Erythroblast (primary cell): ENCODE data around the gene NFATC1.
"Not testable (repeated sequence)": the region's sequence is repeated elsewhere in the genome, so short reads cannot be mapped to it uniquely, and the experiment has no call there.

ENCODE experiments used
- DNase-seq, 2 experiments: peaks; one replicate each; lab custom pipeline; 2025; lab: John Stamatoyannopoulos, UW
- GATA1 ChIP-seq: IDR thresholded peaks from 2 replicates; pipeline ENCODE4 v1.6.1; 2011; ENCODE audit warnings: low read depth, mild to moderate bottlenecking, control low read depth, low read length, moderate library complexity
- POLR2A ChIP-seq: IDR thresholded peaks from 2 replicates; pipeline ENCODE4 v1.6.1; 2011; ENCODE audit warnings: mild to moderate bottlenecking, low read length

The NFATC1 gene

DNA sequence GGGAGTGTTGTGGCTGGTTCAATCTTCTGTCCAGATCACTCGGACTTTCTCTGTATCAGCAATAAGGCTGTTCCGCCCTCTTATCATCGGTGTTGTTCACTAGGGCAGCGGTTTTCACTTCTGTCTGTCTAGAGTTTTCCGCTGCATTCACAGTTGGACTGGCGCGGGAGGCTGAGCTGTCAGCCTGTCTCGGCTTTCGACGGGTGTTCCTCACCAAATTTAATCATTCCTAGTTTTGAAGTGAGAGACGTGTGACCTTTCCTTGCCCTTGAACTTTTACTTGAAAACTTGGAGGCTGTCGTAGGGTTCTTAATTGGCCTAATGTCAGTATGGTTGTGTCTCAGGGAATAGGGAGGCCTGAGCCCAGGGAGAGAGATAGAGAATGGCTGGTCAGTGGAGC is 108.3 kb downstream of the NFATC1 start:
- DNase-seq = peak; percentile 59 to 70
- peak; percentile 41 for TF ChIP-seq POLR2A
- no peak for TF ChIP-seq GATA1

DNA sequence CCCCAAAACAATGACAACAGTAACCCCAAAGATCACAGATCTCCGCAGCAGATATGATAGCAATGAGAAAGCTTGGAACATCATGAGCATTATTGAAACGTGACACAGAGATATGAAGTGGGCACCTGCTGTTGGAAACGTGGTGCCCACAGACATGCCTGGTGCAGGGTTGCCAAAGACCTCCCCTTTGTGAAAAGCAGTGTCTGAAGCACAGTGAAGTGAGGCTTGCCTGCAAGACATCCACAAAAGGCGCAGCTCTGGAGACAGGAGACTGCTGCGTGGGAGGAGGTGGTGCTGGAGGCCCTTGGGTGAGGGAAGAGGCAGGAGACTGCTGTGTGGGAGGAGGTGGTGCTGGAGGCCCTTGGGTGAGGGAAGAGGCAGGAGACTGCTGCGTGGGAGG is 108.8 kb downstream of the NFATC1 start:
- peak; percentile 47 to 58 for DNase-seq

DNA sequence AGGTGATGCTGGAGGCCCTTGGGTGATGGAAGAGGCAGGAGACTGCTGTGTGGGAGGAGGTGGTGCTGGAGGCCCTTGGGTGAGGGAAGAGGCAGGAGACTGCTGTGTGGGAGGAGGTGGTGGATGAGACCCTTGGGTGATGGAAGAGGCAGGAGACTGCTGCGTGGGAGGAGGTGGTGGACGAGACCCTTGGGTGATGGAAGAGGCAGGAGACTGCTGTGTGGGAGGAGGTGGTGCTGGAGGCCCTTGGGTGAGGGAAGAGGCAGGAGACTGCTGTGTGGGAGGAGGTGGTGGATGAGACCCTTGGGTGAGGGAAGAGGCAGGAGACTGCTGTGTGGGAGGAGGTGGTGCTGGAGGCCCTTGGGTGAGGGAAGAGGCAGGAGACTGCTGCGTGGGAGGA is 109.7 kb downstream of the NFATC1 start:
- not testable (repeated sequence) for DNase-seq

DNA sequence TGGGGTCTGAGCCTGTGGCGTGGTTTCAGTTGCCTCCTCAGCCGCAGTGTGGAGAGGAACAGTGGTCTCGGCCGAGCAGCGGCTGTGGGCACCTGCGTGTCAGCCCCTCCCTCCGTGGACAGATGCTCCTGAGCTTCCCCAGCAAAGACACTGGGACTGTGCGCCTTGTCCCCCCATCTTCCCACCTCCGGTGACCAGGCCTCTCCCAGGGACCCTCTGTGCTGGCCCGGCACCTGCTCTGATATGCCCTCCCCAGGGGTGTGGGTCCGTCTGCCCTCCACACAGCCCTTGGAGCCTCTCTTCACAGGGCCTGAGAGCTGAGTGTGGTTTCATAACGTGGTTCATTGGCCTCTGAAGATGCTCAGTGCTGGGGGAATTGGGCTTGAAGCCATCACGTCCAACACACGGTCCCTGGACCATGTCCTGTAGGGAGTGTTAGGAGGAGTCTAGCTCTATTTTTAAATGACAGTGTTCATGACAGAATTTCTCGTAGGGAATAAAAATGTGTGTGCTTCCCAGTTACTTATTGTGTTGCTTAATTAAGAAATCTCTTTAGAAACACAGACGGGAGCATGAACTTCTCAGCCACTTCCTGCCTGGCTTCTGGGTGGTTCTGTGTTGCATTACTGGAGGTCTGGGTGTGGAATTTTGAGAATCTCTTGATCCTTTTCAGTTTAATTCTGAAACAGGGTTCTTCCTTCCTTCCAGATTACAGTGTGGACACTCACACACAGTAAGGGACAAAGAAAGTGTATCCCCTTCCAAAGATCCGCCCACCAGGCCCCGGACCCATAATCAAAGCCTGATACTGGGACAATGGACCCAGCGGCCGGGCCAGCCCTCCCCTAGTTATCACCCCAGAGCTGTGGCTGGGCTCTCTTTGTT is 110.7 kb downstream of the NFATC1 start:
- TF ChIP-seq GATA1 = no peak
- TF ChIP-seq POLR2A = no peak
- peak; percentile 52 to 66 for DNase-seq

DNA sequence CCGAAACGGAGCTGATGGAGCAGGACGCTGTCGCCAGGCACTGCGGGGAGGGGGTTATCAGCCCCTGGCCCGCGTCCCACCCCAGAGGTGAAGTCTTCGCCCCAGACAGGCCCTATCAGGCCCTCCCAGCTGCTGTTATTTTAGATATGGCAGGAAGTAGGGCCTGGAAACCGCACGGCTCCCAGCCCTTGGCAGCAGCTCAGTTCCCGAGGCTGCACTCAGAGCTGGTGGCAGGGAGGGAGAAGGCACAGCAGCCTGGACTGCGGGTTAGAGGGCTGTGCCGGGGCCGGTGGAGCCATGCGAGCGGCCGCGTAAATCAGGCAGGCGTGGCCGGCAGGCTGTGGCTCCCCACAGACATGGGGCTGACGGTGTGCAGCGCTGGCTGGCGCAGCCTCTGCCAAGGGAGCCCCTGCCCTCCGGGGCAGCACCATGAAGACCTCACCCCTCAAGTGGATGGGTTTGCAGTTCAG is 111.4 kb downstream of the NFATC1 start:
- peak; percentile 96 to 98 for DNase-seq
- TF ChIP-seq POLR2A (peak; percentile 97), GATA1 (peak; percentile 83)

DNA sequence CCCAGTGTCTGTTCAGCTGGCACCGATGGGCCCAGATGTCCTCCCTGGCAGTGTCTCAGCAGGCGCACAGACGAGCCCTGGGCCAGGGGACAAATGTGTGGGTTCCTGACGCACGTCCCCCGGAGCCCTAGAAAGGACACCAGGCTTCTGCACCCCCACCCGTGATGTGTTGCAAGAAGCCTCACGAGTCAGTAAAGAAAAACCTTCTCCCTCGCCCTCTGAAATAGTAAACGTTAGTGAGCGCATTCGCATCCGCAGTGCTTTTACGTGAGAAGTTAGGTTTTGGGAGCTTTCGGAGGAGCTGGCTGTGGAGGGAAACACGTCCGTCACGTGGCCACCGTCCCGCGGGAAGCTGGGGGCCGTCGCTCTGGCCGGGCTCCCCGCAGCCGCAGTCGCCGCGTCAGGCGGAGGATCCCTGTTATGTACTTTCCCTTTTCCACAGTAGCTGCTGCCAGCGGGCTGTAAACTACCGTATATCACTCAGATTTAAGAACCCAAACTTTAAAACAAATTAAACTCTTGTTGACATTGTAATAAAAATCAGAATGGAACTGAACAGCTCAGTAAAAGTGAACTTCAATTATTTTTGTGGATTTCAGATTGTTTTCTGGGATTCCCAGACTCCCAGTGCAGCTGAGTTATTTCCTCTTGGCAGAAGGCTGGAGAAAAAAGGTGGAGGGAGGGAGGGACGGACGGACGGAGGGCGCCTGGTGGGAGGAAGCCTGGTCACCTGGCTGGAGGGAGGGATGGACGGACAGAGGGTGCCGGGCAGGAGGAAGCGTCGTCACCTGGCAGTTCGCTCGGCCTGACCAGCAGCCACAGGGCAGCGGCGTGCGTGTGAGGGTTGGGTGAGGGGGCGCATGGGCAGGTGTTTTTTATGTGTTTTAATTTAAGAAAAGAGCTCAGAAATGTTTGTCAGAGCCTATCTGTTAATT is 112.1 kb downstream of the NFATC1 start:
- DNase-seq = peak; percentile 76 to 81
- TF ChIP-seq POLR2A (peak; percentile 82), GATA1 (no peak)

DNA sequence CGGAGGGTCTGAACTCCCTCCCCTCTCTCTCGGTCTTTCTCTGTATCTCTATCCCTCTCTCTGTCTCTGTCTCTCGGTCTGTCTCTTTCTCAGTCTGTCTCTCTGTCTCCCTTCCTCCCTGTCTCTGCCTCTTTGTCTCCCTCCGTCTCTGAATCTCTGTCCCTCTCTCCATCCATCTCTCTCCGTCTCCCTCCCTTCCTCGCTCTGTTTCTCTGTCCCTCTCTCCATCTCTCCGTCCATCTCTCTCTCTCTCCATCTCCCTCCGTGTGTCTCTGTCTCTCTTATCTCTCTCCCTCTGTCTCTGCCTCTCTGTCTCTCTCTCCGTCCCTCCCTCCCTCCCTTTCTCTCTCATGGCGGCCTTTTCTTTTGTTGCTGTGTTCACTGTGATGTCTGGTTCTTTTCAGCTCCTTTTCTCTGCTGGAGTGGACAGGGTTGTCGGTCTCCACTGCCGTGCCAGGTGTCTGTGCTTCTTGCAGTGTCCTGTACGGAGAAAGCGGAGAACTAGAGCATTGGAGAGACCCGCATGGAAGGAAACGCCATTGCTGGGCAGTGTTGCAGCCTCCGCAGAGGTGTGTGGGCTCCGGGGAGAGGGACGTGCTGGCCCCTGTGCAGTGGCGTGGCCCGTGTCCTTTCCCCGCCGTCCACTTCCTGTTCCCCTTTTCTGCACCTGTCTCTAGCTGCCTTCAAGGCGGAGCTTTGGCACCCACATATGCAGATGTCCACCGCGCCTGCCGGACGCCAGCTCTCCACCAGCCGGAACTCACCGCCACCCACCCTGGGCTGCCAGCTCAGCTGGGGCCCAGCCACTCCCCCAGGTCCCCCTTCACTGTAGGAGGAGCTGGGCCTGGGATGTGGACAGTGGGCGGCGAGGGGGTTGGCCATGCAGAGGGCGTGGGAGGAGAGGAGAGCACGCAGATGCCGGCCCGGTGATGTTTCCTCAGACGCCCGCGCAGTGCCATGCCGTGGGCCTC is 113.1 kb downstream of the NFATC1 start:
- TF ChIP-seq GATA1 = no peak
- TF ChIP-seq POLR2A = peak; percentile 57
- DNase-seq = peak; percentile 41 to 43

DNA sequence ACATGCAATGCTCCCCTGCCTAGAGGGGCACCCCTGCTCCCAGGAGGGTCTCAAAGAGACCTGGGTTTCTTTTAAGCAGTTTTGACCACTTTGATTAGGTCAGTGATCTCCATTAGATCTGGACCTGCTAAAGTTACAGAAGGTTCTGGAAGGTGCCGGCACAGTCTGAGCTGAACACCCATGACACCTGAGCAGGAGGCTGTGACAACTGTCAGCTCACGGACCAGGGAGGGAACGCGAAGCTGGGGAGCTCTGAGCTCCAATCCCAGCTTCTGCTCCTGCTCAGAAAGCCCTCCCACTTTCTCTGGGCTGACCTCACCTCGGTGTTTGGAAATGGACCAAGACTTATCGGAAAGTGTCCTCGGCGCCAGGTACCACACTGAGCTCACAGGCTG is 113.8 kb downstream of the NFATC1 start:
- TF ChIP-seq GATA1 (no peak), POLR2A (peak; percentile 23)
- DNase-seq = peak in 1 of 2 experiments; percentile 36

DNA sequence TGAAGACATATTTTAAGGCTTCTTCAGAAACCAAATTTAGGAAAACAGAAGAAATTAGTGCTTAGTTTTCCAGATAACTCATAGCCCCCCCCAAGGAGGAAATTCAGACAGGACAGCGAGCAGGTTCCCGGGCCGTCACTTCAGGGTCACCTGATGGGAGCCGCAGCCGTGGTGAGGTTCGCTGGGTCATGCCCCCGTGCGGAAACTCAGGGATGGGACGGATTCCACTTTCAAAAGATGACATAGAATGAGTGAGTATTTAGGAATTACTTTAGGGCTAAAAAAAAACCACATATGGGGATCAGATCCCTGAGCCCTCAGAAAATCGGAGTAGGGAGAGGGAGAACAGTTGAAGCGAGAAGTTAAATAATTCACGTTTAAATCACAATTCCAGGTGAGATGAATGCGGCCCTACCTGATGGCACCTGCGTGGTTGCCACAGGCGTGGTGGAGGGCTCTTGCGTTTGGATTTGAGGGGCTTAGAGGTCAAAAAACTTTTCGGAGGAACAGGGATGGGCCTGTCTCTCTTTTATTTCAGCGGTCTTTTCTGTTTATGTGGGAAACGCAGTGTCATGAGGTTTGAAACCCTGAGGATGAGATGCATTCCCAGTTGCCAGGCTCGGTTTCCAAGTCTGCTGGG is 114.4 kb downstream of the NFATC1 start:
- no peak for DNase-seq
- no peak for TF ChIP-seq POLR2A
- no peak for TF ChIP-seq GATA1

DNA sequence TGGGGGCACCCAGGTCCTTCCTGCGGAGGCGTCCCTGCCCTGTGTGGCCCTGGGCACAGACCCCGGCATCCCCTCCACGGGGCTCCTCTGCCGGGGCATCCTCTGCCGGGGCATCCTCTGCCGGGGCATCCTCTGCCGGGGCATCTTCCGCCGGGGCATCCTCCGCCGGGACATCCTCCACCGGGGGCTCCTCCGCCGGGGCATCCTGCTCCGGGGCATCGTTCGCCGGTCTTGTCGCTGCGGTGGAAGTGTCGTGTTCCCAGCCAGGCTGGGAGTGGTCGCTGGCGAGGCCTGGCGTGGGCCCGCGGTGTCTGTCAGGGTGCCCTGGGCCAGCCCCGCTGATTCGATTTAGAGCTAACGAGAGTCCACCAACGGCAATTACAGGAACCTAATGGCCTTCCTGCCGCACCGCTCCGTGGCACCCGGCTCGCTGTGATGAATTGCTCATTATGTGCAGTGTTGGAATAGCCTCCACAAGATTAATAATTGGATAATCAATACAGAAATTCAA is 115.1 kb downstream of the NFATC1 start:
- DNase-seq = no peak
- TF ChIP-seq GATA1 (no peak), POLR2A (no peak)

DNA sequence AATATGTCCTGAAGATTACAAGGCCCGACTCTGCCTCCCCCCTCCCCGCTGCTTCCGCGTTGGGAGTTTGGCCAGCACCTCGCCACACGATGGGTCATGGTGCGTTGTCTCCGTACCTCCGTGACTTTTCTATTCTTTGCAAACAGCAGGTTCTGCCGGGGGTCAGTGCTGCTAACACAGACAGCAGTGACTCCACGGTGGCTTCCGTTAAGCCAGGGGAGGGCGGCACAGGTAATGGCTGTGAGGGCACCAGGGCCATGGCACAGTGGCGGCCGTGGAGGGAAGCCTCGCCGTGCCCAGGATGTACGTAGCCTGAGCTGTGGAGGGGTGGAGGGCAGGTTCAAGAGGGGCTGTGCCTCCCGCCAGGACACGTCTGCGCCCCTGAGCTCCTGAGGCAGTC is 115.5 kb downstream of the NFATC1 start:
- TF ChIP-seq POLR2A = no peak
- no peak for DNase-seq

DNA sequence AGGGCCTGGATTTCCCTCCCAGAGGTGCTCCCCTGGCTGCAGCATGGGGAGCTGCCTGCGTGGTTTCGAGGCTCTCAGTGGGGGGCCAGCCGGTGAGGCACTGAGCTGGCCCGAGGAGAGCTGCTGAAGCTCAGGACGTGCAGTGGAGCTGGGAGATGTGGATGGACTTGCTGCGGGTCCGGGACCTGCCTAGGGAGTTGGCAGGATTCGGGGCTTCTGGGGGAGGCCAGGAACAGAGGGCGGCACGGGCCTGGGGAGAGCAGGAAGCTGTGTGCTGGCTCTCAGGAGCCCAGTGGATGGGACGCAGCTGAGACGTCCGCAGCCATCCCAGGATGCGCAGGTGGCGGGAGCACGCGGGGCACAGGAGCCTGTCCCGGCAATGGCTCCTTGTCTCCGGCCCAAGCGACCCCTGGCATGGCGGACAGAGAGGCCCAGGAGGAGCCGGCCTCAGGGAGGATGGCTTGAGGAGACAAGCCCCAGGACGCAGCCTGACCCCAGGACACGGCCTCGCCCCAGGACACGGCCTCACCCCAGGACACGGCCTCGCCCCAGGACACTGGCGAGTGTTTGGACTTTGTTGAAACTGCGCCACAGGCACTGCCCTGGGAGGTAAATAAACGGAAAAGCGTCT is 116.1 kb downstream of the NFATC1 start:
- TF ChIP-seq POLR2A (no peak), GATA1 (no peak)
- DNase-seq = no peak
